Measurements from ENCODE around the gene MYOM1.

MYOM1 gene

GRCh38 chr18:3194947-3195612 lies 24.7 kb downstream of the MYOM1 start:
- no peak for TF ChIP-seq POLR2A (IDR thresholded peaks at IDR 0.05; ENCODE audit: low read depth, low read length)
- DNase-seq (ENCODE audit: insufficient read length, low spot score) (no peak), FAIRE-seq (no peak)

GRCh38 chr18:3193331-3193730 lies 26.4 kb downstream of the MYOM1 start:
- DNase-seq (ENCODE audit: insufficient read length, low spot score) = no peak
- FAIRE-seq = no peak
- TF ChIP-seq POLR2A (IDR thresholded peaks at IDR 0.05; ENCODE audit: low read depth, low read length) = no peak

- FAIRE-seq = no peak
- no peak for DNase-seq (ENCODE audit: insufficient read length, low spot score)
- TF ChIP-seq POLR2A (IDR thresholded peaks at IDR 0.05; ENCODE audit: low read depth, low read length) = no peak
Measured at GRCh38 chr18:3192752-3193151, 27.0 kb downstream of the MYOM1 start.

- no peak for FAIRE-seq
- no peak for TF ChIP-seq POLR2A (IDR thresholded peaks at IDR 0.05; ENCODE audit: low read depth, low read length)
- no peak for DNase-seq (ENCODE audit: insufficient read length, low spot score)
Measured at GRCh38 chr18:3192286-3192685, 27.5 kb downstream of the MYOM1 start.

GRCh38 chr18:3190610-3191009 lies 29.2 kb downstream of the MYOM1 start:
- FAIRE-seq (no peak), DNase-seq (ENCODE audit: insufficient read length, low spot score) (no peak)
- no peak for TF ChIP-seq POLR2A (IDR thresholded peaks at IDR 0.05; ENCODE audit: low read depth, low read length)

- no peak for TF ChIP-seq POLR2A (IDR thresholded peaks at IDR 0.05; ENCODE audit: low read depth, low read length)
- DNase-seq (ENCODE audit: insufficient read length, low spot score) (no peak), FAIRE-seq (no peak)
Measured at GRCh38 chr18:3189884-3190283, 29.9 kb downstream of the MYOM1 start.

GRCh38 chr18:3186678-3187658 lies 32.8 kb downstream of the MYOM1 start:
- no peak for TF ChIP-seq POLR2A (IDR thresholded peaks at IDR 0.05; ENCODE audit: low read depth, low read length)
- DNase-seq (ENCODE audit: insufficient read length, low spot score) (no peak), FAIRE-seq (no peak)

- FAIRE-seq = no peak
- no peak for TF ChIP-seq POLR2A (IDR thresholded peaks at IDR 0.05; ENCODE audit: low read depth, low read length)
- DNase-seq (ENCODE audit: insufficient read length, low spot score) = no peak
Measured at GRCh38 chr18:3184275-3184963, 35.3 kb downstream of the MYOM1 start.

GRCh38 chr18:3183103-3183717 lies 36.6 kb downstream of the MYOM1 start:
- DNase-seq (ENCODE audit: insufficient read length, low spot score) (no peak), FAIRE-seq (no peak)
- no peak for TF ChIP-seq POLR2A (IDR thresholded peaks at IDR 0.05; ENCODE audit: low read depth, low read length)

- no peak for TF ChIP-seq POLR2A (IDR thresholded peaks at IDR 0.05; ENCODE audit: low read depth, low read length)
- no peak for FAIRE-seq
Measured at GRCh38 chr18:3180325-3180724, 39.4 kb downstream of the MYOM1 start.

GRCh38 chr18:3179430-3180089 lies 40.2 kb downstream of the MYOM1 start:
- DNase-seq (ENCODE audit: insufficient read length, low spot score) (no peak), FAIRE-seq (no peak)
- TF ChIP-seq POLR2A (IDR thresholded peaks at IDR 0.05; ENCODE audit: low read depth, low read length) = no peak

More at GRCh38 chr18:3180325-3180724, 39.4 kb downstream of the MYOM1 start:
- no peak for DNase-seq (ENCODE audit: insufficient read length, low spot score)

GRCh38 chr18:3177902-3178687 lies 41.7 kb downstream of the MYOM1 start:
- no peak for TF ChIP-seq POLR2A (IDR thresholded peaks at IDR 0.05; ENCODE audit: low read depth, low read length)
- FAIRE-seq (no peak), DNase-seq (ENCODE audit: insufficient read length, low spot score) (no peak)

Measured in H54 (cell line).